ENCODE measurements around the gene BNIPL. TPM values are rescaled to one million over a fixed set of nuclear protein-coding genes. Genes with fewer than 3 reads are reported as not detected.
A peak's percentile ranks its signal among the peaks of the same experiment; 100 is the strongest.

The BNIPL gene
- total RNA-seq, 4 donors from 2014 or later = 0.24 to 0.55 TPM; not detected in 2

GRCh38 chr1:150995896-150996295 is 40.5 kb upstream of the BNIPL start:
- DNase-seq = peak; percentile 63
- Histone ChIP-seq H3K27me3 (no peaks in the 10 kb centered on the region), H3K4me1 (peaks cover 3 to 7% of the 10 kb centered on the region in 2 donors), H3K9me3 (no peaks in the 10 kb centered on the region), H3K36me3 (no peaks in the 10 kb centered on the region), H3K27ac (peak overlapping the region; percentile 83 to 88), H3K4me3 (no peak overlapping the region)
- TF ChIP-seq POLR2A (IDR thresholded peaks at IDR 0.05) = no peak
- TF ChIP-seq, protein P1, sequence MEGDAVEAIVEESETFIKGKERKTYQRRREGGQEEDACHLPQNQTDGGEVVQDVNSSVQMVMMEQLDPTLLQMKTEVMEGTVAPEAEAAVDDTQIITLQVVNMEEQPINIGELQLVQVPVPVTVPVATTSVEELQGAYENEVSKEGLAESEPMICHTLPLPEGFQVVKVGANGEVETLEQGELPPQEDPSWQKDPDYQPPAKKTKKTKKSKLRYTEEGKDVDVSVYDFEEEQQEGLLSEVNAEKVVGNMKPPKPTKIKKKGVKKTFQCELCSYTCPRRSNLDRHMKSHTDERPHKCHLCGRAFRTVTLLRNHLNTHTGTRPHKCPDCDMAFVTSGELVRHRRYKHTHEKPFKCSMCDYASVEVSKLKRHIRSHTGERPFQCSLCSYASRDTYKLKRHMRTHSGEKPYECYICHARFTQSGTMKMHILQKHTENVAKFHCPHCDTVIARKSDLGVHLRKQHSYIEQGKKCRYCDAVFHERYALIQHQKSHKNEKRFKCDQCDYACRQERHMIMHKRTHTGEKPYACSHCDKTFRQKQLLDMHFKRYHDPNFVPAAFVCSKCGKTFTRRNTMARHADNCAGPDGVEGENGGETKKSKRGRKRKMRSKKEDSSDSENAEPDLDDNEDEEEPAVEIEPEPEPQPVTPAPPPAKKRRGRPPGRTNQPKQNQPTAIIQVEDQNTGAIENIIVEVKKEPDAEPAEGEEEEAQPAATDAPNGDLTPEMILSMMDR (IDR thresholded peaks at IDR 0.05) = peak; percentile 78 to 87 (median 83)
- intact Hi-C loops (cut with DNase I; ENCODE audit: low total_unique reads) = no loop called here

GRCh38 chr1:150997126-150997872 is 39.1 kb upstream of the BNIPL start:
- Histone ChIP-seq H3K9me3 (no peaks in the 10 kb centered on the region), H3K4me1 (peaks cover 3 to 7% of the 10 kb centered on the region in 2 donors), H3K27ac (no peak overlapping the region), H3K27me3 (no peaks in the 10 kb centered on the region), H3K36me3 (no peaks in the 10 kb centered on the region), H3K4me3 (no peak overlapping the region)
- intact Hi-C loops (cut with DNase I; ENCODE audit: low total_unique reads) = no loop called here
- no peak for DNase-seq
- TF ChIP-seq, protein P1 (IDR thresholded peaks at IDR 0.05) = no peak
- no peak for TF ChIP-seq POLR2A (IDR thresholded peaks at IDR 0.05)

DNA sequence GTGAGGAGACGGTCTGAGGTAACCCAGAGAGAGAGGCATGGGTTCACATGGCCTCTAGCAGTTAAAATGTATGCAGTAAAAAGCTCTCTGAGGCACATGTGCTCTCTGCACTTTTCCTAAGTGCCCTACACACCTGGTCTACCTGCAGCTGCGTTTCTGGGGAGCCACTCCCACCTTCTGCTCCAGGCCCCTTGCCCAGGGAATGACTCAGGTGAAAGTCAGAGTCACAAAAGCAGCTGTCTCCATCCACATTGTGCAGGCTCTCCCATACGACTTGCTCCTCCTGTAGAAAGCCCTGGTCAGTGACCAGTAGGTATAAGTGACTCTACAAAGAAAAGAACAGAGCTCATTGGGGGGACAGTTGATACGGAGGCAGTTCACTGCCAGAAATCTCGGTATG is 38.4 kb upstream of the BNIPL start:
- no peak for TF ChIP-seq POLR2A (IDR thresholded peaks at IDR 0.05)
- TF ChIP-seq, protein P1 (IDR thresholded peaks at IDR 0.05) = no peak
- no peaks in the 10 kb centered on the region for H3K36me3 ChIP-seq
- intact Hi-C loops (cut with DNase I; ENCODE audit: low total_unique reads) = no loop called here

GRCh38 chr1:150999051-150999674 is 37.2 kb upstream of the BNIPL start:
- no peak overlapping the region for H3K27ac ChIP-seq
- no peaks in the 10 kb centered on the region for H3K9me3 ChIP-seq
- H3K4me3 ChIP-seq = no peak overlapping the region
- H3K27me3 ChIP-seq = no peaks in the 10 kb centered on the region
- TF ChIP-seq, protein P1 (IDR thresholded peaks at IDR 0.05) = no peak
- no peak for TF ChIP-seq POLR2A (IDR thresholded peaks at IDR 0.05)
- intact Hi-C loops (cut with DNase I; ENCODE audit: low total_unique reads) = no loop called here
- peaks cover 7% of the 10 kb centered on the region in 2 donors for H3K4me1 ChIP-seq
- no peaks in the 10 kb centered on the region for H3K36me3 ChIP-seq
- no peak for DNase-seq

More for the DNA sequence above, 38.4 kb upstream of the BNIPL start:
- H3K4me1 ChIP-seq = peaks cover 7% of the 10 kb centered on the region in 2 donors
- H3K27ac ChIP-seq = no peak overlapping the region
- no peaks in the 10 kb centered on the region for H3K9me3 ChIP-seq
- no peak for DNase-seq
- no peaks in the 10 kb centered on the region for H3K27me3 ChIP-seq
- H3K4me3 ChIP-seq = no peak overlapping the region

- DNase-seq = no peak
- intact Hi-C loops (cut with DNase I; ENCODE audit: low total_unique reads) = no loop called here
- Histone ChIP-seq H3K27ac (no peak overlapping the region), H3K4me1 (peaks cover 7% of the 10 kb centered on the region in 2 donors), H3K9me3 (no peaks in the 10 kb centered on the region), H3K36me3 (no peaks in the 10 kb centered on the region), H3K4me3 (no peak overlapping the region), H3K27me3 (no peaks in the 10 kb centered on the region)
- TF ChIP-seq, protein P1 (IDR thresholded peaks at IDR 0.05) = no peak
- no peak for TF ChIP-seq POLR2A (IDR thresholded peaks at IDR 0.05)
Measured at GRCh38 chr1:150999926-151000325, 36.5 kb upstream of the BNIPL start.
